ENCODE results near the gene EFCAB14.
A peak's percentile ranks its signal among the peaks of the same experiment; 100 is the strongest.
"Not testable (repeated sequence)": the region's sequence is repeated elsewhere in the genome, so short reads cannot be mapped to it uniquely, and the experiment has no call there.

The EFCAB14 gene

GRCh38 chr1:46718727-46719622, at the start of gene EFCAB14:
Gene EFCAB14, minus strand, starts transcription at chr1:46719114. Its CDS starts 1,027 bp downstream, at chr1:46718087.
- peak; percentile 92 for DNase-seq

- DNase-seq, result no peak
Measured at GRCh38 chr1:46768445-46768844, 49.5 kb upstream of the EFCAB14 start.

GRCh38 chr1:46767649-46768282, 48.9 kb upstream of the EFCAB14 start:
- no peak for DNase-seq

- no peak for DNase-seq
Measured at GRCh38 chr1:46764402-46764801, 45.5 kb upstream of the EFCAB14 start.

GRCh38 chr1:46761740-46762139, 42.8 kb upstream of the EFCAB14 start:
- no peak for DNase-seq

GRCh38 chr1:46760558-46761166, 41.7 kb upstream of the EFCAB14 start:
- no peak for DNase-seq

- DNase-seq, result no peak
Measured at GRCh38 chr1:46757956-46758528, 39.1 kb upstream of the EFCAB14 start.

GRCh38 chr1:46757247-46757955, 38.5 kb upstream of the EFCAB14 start:
- no peak for DNase-seq

GRCh38 chr1:46755121-46755520, 36.2 kb upstream of the EFCAB14 start:
- no peak for DNase-seq

GRCh38 chr1:46754707-46755106, 35.8 kb upstream of the EFCAB14 start:
- DNase-seq, result not testable (repeated sequence)

- no peak for DNase-seq
Measured at GRCh38 chr1:46753985-46754384, 35.1 kb upstream of the EFCAB14 start.

- DNase-seq, result no peak
Measured at GRCh38 chr1:46749921-46750404, 31.0 kb upstream of the EFCAB14 start.

- DNase-seq, result no peak
Measured at GRCh38 chr1:46749404-46749803, 30.5 kb upstream of the EFCAB14 start.

- no peak for DNase-seq
Measured at GRCh38 chr1:46747683-46748288, 28.9 kb upstream of the EFCAB14 start.

GRCh38 chr1:46742069-46742468, 23.2 kb upstream of the EFCAB14 start:
- DNase-seq, result no peak

GRCh38 chr1:46735708-46736324, 16.9 kb upstream of the EFCAB14 start:
- no peak for DNase-seq

GRCh38 chr1:46728327-46728873, 9.5 kb upstream of the EFCAB14 start:
- DNase-seq, result not testable (repeated sequence)

GRCh38 chr1:46725736-46726108, 6.8 kb upstream of the EFCAB14 start:
- no peak for DNase-seq

GRCh38 chr1:46724991-46725735, 6.2 kb upstream of the EFCAB14 start:
- DNase-seq, result peak; percentile 54

GRCh38 chr1:46723901-46724300, 5.0 kb upstream of the EFCAB14 start:
- no peak for DNase-seq

All from GDM1 (cell line).